HG02798 (cell line): ENCODE results near the gene HYDIN.
A peak's percentile ranks its signal among the peaks of the same experiment; 100 is the strongest.
"Not testable (repeated sequence)": the region's sequence is repeated elsewhere in the genome, so short reads cannot be mapped to it uniquely, and the experiment has no call there.

Experiments used
- ATAC-seq: cut with Tn5 transposase; IDR thresholded peaks from one replicate; pipeline ENCODE4 v1.9.1; 2021; ENCODE audit warnings: mild to moderate bottlenecking; ENCODE audit not compliant: unreplicated experiment, poor library complexity

The HYDIN gene

DNA sequence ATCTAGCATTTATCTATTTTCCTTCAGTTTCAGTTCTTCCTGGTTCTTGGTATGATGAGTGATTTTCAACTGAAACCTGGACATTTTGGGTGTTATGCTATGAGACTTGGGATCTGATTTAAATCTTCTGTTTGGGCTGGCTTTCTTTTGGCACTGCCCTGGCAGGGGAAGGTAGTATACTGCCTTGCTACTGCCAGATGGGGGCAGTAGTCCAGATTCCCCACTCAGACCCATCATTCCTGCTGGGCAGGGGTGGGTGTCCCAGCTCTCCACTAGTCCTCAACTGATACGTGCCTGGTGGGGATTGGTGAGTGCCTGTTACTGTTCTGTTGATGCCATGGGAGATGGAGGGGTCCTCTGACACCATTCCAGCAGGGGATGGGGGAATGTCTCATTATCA lies 342.3 kb downstream of the HYDIN start:
- ATAC-seq: not testable (repeated sequence)

DNA sequence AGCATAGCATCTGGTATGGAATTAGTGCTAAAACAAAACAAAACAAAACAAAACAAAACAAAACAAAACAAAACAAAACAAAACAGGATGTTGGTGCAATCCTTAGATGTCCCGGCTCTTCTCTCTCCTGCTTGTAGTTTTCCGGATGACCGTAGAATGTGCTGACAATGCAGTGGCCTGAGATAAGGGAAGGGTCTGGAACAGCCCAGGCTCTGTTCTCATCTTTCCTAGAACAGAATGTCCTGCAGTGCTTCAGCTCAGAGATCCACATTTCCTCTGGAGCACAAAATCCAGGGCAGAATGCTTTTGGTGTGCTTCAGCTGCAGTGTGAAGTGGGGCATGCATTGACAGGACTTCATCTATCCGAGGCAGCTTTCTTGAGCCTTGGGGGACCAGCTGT lies 345.9 kb downstream of the HYDIN start:
- not testable (repeated sequence) for ATAC-seq

DNA sequence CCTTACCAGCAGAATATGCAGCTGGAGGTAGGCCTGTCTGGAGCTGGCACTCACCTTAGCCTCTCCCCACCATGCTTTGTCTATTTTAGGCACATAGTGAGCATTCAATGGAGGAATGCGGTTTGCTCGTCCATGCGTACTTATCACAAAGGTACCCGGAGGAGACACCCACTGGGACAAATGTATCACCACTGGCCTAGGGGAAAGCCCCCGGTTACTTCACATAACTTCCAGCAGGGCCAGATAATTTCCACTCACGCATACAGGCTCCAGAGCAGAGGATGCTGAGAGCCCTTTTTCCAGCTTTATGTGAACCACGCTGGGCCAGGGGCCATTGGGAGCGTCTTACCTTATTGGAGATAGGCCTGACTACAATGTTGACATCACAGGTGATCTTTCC lies 348.2 kb downstream of the HYDIN start:
- ATAC-seq: not testable (repeated sequence)

DNA sequence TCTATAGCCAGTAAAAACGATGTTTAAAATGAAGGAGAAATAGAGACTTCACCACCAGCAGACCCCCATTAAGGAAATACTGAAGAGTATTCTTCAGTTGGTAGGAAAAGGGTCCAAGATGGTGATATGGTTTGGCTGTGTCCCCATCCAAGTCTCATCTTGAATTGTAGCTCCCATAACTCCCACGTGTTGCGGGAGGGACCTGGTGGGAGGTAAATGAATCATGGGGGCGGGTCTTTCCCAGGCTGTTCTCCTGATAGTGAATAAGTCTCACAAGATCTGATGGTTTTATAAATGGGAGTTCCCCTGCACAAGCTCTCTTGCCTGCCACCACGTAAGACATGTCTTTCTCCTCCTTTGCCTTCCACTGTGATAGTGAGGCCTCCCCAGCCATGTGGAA lies 352.6 kb downstream of the HYDIN start:
- ATAC-seq: not testable (repeated sequence)

DNA sequence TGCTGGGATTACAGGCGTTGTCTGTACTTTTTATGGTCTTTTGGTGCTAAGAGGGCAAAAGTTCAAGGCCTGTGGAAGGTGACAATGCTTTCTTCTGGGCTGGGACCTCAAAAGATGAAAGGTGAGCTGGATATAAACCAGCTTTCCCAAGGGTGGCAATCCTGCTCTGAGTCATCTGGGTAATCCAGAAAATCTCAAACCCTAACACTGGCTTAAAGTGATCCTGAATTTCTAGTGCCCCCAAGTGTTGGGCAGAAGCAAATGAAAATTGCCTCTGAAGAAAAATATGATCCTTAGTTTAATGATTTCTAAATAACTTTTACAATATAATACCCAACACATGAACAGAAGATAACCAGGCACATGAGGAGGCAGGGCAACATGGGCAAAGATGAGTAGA lies 354.1 kb downstream of the HYDIN start:
- ATAC-seq: not testable (repeated sequence)

DNA sequence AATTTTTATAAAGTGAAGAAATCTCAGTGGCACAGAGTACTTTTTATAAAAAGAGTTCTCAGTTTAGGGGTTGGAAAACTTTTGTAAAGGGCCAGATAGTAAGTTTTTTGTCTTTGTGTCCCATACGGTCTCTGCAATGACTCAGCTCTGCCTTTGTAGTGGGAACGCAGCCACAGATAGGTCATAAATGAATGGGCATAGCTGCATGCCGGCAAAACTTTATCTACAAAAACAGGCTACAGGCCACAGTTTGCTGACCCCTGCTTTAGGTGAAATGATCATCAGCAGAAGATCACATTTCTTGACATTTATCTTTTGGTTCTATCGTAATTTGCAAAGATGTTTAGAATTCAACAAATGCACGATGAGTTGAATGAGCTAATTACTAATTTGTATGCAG lies 365.8 kb downstream of the HYDIN start:
- ATAC-seq: not testable (repeated sequence)

DNA sequence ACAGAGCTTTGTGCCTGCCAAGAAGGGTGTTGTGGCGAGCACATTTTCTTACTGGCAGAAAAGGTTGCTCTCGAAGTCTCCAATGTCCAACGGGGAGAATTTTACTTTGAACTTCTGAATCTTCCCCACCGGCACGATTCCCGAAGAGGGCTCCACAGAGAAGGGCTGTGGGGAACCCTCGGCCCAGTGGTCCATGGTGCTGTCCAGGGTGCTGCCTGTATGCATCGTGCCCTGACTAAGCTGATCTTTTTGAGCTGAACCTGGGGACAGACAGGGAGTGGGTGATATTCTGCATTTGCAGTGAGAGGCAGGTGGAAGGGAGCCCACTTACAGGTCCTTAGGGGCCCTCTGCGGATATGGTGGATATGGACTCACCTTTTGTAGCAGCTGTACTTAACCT lies 368.5 kb downstream of the HYDIN start:
- ATAC-seq: not testable (repeated sequence)

DNA sequence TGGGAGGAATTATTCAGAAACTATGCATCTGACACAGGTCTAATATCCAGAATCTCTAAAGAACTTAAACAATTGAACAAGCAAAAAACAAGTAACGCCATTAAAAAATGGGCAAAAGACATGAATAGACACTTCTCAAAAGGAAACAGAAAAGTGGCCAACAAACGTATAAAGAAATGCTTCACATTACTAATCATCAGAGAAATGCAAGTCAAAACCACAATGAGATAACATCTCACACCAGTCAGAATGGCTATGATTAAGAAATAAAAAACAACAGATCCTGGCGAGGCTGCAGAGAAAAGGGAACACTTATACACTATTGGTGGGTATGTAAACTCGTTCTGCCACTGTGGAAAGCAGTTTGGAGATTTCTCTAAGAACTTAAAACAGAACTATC lies 379.2 kb downstream of the HYDIN start:
- ATAC-seq: not testable (repeated sequence)

DNA sequence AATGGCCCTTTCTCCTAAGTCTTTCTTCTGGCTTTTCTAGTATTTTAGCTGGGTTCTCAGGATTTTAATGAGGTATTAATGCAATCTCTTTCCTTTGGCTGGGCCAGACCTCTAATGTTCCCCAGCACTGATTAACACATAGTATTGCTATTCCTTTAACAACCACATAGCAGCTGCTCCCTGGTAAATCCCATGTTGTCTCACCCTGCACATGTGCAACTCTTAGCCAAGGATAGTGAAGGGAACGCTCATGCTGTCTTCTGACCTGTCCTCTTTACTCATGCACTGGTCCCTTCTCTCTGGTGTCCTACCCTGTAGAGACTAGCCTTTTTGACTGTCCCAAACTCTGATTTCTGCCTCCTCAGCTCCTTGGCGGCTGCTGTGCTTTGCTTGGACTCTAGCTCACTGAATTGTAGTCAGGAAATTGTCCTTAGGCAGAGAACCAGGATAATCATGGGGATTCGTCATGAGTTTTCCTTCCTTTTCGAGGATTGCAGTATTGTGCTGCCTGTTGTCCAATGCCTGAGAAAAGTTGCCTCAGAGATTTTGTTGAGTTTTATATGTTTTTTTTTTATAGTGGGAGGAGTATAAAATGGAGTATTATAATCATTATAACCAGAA lies 406.9 kb downstream of the HYDIN start:
- not testable (repeated sequence) for ATAC-seq

DNA sequence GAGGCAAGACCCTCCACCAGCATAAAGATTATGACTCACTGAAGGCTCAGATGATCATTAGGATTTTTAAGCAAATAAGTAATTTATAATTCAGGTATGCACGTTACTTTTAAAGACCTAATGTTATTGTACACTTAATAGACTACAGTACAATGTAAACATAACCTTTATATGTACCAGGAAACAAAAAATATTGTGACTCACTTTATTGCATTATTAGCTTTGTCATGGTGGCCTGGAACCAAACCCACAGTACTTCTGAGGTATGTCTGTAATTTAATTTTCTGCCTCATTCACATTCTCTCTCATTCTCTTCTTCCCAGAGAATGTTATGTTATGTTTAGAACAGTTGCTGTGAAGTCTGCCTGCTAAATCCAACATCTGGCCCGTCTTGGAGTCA lies 407.8 kb downstream of the HYDIN start:
- ATAC-seq: not testable (repeated sequence)

DNA sequence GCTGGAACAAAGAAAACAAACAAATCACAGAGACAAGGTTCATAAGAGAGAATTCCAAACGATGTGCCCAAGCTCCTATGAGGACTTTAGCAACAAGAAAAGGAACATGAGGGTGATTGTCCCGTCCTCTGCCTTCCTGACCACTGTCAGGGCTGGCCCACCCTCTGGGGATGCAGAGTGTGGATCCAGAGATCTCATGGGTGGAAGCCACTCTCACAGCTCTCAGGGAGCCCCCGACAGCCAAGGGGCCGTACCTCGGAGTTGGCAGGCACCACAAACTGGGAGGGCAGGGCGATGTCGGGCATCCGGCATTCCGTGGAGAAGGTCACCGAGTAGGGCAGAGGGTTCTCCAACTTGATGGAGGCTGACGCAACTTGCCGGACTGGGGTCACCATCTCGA lies 412.4 kb downstream of the HYDIN start:
- not testable (repeated sequence) for ATAC-seq

DNA sequence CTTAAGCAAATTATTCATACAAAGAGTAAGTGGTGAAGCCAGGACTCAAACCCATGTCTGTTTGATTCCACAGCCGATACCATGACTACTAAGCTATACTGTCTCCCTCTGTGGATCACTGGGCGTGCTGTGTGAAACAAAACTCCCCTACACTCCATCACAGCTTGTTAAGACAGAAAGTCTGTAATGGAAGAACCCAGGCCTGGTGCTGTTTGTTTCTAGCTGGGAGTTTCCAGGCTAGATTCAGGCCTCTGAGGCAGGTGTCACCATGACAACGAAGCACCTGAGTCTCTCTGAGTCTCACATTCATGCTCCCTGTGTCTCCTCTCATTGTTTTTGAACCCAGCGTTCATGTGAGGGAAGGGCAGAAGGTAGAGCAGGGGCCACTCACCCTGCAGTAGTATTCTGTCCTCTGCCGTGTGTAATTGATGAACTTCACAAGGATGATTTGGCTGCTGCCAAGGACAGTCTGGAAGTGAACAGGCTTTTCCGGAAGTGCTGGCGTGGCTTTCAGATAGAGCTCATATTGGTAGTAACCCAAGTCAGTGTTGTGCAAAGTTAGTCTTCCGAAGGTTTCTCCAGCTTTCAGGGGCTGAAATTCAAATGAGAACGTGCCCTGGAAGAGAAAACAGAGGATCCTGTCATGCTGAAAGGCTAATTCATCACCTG lies 421.0 kb downstream of the HYDIN start:
- ATAC-seq: peak; percentile 76

DNA sequence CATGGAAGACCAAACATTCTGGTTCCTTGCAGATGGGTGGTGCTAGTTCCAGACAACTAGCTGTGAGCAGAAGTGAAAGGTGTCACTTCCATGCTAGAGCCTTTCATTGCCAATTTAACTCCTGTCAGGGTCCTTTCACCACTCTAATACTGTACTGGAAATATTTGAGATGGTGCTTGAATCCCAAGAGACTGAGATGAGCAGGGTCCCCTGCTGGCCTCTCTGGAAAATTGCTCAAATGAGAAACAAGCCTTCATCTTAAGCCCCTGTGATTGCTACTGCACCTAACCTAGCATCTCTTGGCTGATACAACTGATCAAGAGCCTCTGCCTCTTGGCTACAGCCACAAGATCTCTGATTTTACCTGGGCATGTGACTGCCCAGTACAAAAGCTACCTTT lies 422.2 kb downstream of the HYDIN start:
- no peak for ATAC-seq

DNA sequence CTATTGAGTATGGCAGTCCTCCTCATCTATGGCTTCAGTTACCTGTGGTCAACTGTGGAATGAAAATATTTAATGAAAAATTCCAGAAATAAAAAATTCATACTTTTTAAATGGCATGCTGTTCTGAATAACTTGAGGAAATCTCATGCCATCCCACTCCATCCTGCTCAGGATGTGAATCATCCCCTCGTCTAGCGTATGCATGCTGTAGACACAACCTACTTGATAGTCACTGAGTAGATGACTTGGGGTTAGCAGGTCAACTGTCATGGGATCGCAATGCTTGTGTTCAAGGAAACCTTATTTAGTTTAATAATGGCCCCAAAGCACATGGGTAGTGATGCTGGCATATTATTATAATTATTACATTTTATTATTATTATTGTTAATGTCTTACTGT lies 424.7 kb downstream of the HYDIN start:
- no peak for ATAC-seq

DNA sequence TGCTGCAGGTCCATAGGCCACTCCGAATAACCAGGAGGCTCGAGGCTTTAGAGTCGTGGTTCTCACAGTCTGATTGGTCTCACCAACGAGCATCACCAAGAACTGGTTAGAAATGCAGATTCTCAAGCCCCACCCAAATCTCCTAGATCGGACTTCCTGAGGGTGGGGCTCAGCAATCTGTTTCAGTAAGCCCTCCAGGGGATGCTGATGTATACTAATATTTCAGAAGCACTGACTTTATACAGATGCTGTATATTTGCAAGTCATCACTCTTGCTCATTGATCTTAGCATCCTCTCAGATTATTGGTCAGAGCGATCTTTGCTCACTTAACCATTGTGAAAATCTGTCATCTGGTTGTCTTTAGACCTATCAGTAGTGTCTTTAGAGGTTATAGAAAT lies 425.1 kb downstream of the HYDIN start:
- ATAC-seq: no peak

DNA sequence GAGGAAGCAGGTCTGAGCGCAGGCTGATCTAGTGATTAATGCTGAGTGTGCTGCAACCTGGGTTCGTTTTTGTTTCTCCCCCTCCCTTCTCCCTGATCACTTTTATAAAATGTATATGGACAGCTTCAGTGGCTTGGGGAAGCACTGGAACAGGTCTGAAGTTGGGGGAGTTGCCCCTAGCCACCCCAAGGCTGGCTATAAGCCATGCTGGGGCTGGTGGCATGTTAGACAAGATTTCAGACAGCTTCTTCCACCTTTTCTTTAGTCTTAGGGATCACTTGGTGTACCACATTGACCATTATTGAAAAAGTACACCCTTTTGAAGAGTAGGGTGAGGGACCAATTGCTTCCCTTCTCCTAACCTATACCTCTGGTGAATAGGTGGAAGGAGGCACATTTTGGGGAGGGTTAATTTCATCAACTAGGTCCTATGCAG lies 425.8 kb downstream of the HYDIN start:
- ATAC-seq: no peak

DNA sequence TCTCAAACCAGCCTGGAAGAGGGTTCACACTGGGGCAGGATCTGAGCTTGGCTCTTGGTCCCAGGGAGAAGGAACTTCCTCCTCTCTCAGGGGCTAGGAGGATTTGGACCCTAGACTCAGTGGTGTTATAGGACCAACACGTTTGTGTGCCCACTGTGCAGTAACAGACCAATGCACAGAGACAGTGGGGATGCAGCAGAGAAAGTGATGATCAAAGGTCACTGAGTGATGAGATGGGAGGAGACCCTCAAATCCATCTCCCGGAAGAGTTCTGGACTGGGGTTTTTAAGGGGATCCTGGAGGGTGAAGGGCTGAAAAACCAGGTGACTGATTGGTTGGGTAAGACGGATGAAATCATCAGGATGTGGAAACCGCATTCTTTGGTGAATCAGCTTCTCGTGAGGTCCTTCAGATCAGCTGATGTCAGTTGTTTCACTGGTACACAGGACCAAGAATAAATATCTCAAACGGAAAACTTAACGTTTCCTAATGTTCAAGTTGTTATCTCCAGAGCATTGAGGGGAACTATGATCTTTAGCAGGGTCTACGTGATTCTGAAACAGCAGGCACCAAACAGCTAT lies 426.3 kb downstream of the HYDIN start:
- no peak for ATAC-seq

DNA sequence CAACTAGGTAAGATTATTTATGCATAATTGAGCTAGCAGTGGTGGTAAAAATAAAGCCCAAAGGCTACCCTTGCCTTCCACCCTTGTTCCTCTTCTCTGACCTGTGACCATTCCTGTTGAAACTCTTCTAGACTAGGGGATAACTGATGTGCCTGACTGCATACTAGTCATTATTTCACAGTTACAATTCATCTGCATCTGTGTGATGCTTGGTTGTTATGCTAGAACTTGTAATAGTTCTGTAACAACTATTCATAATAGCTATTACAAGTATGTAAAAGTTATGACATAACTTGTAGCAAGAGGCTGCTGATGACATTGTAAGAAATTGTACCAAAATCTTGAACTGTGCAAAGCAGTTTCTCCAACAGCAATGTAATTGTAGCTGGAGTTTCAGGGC lies 427.2 kb downstream of the HYDIN start:
- ATAC-seq: no peak

DNA sequence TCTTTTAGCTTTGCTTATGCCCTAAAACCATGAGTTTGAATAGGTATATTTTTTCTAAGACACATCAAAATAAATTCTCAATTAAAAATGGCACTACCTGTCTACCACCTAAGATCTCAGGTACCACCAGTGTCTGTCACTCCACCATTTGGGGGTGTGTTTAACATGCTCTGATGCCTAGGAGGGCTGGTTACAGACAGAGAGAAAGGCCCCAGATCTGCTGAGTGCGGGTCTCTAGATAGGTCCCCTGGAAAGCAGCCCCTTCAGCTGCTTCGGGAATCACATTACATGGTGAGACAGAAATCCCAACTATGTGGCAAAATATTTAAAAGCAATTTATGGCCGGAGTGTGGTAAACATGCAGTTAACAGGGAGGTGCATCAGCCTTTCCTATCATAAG lies 428.9 kb downstream of the HYDIN start:
- no peak for ATAC-seq

DNA sequence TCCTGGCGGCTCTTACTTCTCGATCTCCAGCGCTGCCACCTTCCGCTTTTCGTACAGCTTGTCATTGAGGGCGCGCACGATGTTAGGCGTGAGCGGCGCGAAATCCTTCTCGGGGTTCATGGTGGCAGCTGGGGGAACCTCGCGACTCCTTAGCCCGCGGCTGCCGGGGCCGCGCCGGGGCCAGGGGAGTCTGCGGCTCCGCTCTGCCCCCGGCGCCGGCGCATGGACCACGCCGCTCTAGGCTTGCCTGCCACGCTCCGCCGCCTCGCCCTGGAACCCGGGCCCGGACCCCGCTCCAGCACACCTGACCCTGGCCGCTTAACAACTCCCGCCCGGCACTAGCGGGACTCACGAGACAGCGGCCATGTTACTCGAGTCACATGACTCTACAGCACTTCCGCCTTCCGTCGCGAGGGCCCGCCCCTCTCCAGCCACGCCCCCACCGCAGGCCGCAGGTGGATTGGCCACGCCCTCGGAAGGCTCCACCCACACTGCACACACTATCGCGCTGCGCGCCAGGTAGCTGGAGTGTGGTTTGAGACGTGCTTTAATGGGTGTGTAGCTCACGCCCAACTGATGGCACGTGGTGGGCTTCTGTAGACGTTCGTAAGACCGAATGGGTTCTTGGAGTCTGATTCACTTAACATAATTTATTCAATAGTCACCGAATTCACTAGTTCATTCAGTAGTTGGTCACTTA lies 429.6 kb downstream of the HYDIN start, which contains the start of gene VAC14:
Gene VAC14, minus strand, starts transcription at position 378 of the 700 bp plus-strand sequence. Its CDS starts 258 bp downstream, at position 120.
- peak; percentile 97 for ATAC-seq

DNA sequence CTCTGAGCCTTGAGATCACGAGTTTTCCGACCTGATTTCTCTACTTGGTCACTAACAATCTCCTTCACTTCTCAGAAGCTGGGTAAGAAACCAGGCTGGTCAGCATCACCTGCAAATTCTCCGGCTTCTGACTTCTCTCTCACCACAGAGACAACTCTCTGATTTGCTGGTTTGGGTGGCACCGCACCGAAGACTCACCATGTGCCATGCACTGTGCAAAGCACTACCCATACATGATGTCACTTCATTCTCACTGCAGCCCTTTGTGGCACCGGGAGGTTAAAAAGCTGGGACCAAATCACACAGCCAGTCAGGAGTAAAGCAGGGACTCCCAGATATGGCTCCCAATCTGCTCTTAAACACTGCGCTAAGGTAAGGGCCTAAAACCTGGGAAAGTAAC lies 430.2 kb downstream of the HYDIN start:
- no peak for ATAC-seq
